ENCODE measurements around the gene RPL39L. TPM values are rescaled to one million over a fixed set of nuclear protein-coding genes. Genes with fewer than 3 reads are reported as not detected.

Gene RPL39L
- total and polyA plus RNA-seq, 10 of the 15 experiments (the other 5 are each of a cell fraction or from before 2014, with no cell fraction given), result 12.5 to 67.8 (median 31.3) TPM

DNA sequence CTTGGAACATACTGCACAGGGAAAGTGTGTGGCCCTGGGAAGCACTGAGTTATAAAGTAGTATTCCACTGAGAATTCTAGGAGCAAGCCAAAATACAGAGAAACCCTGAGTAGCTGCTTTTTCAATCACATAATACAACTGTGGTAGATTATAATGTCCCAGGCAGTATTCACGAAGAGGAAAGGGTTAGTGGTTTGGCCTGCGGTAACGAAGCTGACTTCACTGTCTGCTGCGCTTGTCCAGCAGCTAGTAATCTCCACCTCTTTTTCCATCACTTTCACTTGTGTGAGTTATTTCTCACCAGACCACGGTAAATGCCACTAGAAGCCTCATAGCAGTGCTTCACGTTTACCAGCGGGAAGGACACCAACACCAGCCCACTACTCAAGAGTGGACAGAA is 34.4 kb downstream of the RPL39L start:
- Histone ChIP-seq H3K9ac (ENCODE audit: control insufficient read depth, insufficient read depth, low read length) (no peak overlapping the region), H4K20me1 (ENCODE audit: control insufficient read depth, insufficient read depth) (no peaks in the 10 kb centered on the region), H3K27ac (ENCODE audit: control insufficient read depth, insufficient read depth) (no peak overlapping the region), H3K4me1 (ENCODE audit: control insufficient read depth, insufficient read depth, low read length) (peaks cover 6% of the 10 kb centered on the region; the same call in 1 of the 2 replicates), H3K36me3 (ENCODE audit: control insufficient read depth in 2 of 2, insufficient read depth in 2 of 2, low read length in 1 of 2) (no peaks in the 10 kb centered on the region), H3K27me3 (replicated peaks in 1 of 2; ENCODE audit: control insufficient read depth in 2 of 2, insufficient read depth in 2 of 2, low read length in 1 of 2) (no peaks in the 10 kb centered on the region), H3K9me3 (replicated peaks; ENCODE audit: control insufficient read depth, insufficient read depth, low read length) (no peaks in the 10 kb centered on the region), H2AFZ (ENCODE audit: control insufficient read depth, low read depth, low read length) (no peak overlapping the region), H3K79me2 (ENCODE audit: control insufficient read depth, insufficient read depth, low read length) (no peaks in the 10 kb centered on the region), H3K4me3 (no peak overlapping the region), H3K4me2 (ENCODE audit: control insufficient read depth, insufficient read depth) (no peak overlapping the region)
- ATAC-seq, result no peak
- no TSS peak for BruUV-seq (replicated peaks)
- ChIA-PET POLR2A (interaction anchor here (0.6 kb wide), 1 partner anchor 99 kb away, joined by 4 read pairs; no protein-coding TSS in a partner anchor), SMC1A (ENCODE audit: uncharacterized antibody, unreplicated experiment) (interaction anchor here (1.0 kb wide), 1 partner anchor 14 kb away, joined by 3 read pairs; no protein-coding TSS in a partner anchor), CTCF (interaction anchor here (1.1 to 4.9 kb wide), 4 partner anchors 8 to 60 kb away, joined by 3 to 45 read pairs (median 10); no protein-coding TSS in a partner anchor), RAD21 (ENCODE audit: unreplicated experiment) (interaction anchor here (1.3 kb wide), 1 partner anchor 45 kb away, joined by 3 read pairs; no protein-coding TSS in a partner anchor)
- WGBS (ENCODE audit: insufficient coverage, insufficient replicate concordance, low lambda C conversion rate, missing lambda C conversion rate), result 92% methylated on average over 7 of the region's 7 CpGs
- intact Hi-C loops (cut with micrococcal nuclease; ENCODE audit: unreplicated experiment), result no loop called here
- no peak for DNase-seq (ENCODE audit: low read depth, low spot score)
- TF ChIP-seq, protein P1, sequence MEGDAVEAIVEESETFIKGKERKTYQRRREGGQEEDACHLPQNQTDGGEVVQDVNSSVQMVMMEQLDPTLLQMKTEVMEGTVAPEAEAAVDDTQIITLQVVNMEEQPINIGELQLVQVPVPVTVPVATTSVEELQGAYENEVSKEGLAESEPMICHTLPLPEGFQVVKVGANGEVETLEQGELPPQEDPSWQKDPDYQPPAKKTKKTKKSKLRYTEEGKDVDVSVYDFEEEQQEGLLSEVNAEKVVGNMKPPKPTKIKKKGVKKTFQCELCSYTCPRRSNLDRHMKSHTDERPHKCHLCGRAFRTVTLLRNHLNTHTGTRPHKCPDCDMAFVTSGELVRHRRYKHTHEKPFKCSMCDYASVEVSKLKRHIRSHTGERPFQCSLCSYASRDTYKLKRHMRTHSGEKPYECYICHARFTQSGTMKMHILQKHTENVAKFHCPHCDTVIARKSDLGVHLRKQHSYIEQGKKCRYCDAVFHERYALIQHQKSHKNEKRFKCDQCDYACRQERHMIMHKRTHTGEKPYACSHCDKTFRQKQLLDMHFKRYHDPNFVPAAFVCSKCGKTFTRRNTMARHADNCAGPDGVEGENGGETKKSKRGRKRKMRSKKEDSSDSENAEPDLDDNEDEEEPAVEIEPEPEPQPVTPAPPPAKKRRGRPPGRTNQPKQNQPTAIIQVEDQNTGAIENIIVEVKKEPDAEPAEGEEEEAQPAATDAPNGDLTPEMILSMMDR (IDR thresholded peaks at IDR 0.05 in 2 of 3, conservative IDR thresholded peaks at IDR 0.05 in 1 of 3; ENCODE audit: control insufficient read depth in 2 of 3, extremely low read depth in 1 of 3, insufficient read depth in 1 of 3, low read depth in 3 of 3, low read length in 3 of 3), result no peak
- TF ChIP-seq, protein P2, sequence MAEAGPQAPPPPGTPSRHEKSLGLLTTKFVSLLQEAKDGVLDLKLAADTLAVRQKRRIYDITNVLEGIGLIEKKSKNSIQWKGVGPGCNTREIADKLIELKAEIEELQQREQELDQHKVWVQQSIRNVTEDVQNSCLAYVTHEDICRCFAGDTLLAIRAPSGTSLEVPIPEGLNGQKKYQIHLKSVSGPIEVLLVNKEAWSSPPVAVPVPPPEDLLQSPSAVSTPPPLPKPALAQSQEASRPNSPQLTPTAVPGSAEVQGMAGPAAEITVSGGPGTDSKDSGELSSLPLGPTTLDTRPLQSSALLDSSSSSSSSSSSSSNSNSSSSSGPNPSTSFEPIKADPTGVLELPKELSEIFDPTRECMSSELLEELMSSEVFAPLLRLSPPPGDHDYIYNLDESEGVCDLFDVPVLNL (IDR thresholded peaks at IDR 0.05; ENCODE audit: low read depth, low read length), result no peak
- TF ChIP-seq MTA2 (IDR thresholded peaks at IDR 0.05; ENCODE audit: low read depth), result no peak
- TF ChIP-seq MEF2B (IDR thresholded peaks at IDR 0.05; ENCODE audit: partially characterized antibody, poor library complexity, severe bottlenecking), result no peak
- TF ChIP-seq, protein P3, sequence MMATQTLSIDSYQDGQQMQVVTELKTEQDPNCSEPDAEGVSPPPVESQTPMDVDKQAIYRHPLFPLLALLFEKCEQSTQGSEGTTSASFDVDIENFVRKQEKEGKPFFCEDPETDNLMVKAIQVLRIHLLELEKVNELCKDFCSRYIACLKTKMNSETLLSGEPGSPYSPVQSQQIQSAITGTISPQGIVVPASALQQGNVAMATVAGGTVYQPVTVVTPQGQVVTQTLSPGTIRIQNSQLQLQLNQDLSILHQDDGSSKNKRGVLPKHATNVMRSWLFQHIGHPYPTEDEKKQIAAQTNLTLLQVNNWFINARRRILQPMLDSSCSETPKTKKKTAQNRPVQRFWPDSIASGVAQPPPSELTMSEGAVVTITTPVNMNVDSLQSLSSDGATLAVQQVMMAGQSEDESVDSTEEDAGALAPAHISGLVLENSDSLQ (IDR thresholded peaks at IDR 0.05), result no peak
- FAIRE-seq, result no peak
- in situ Hi-C loops (cut with MboI), result no loop called here

Data from GM12878 (cell line).